GM12878 (cell line): ENCODE measurements around the gene TMEM151A. TPM values are rescaled to one million over a fixed set of nuclear protein-coding genes. Genes with fewer than 3 reads are reported as not detected.
A peak's percentile ranks its signal among the peaks of the same experiment; 100 is the strongest.

Experiments
- ATAC-seq: fragments of 200-7000 bp; cut with Tn5 transposase; 3 replicates; pipeline ENCODE4 v1.9.1; 2020; ENCODE audit warnings: mild to moderate bottlenecking, moderate library complexity
- BruUV-seq: library from RNA; stranded (reverse); fragments of 400-500 nt; replicated peaks from 2 replicates; lab custom pipeline; 2021; lab: Mats Ljungman, UMichigan
- CTCF ChIA-PET: fragments of 300-600 bp; sonication (Branson Sonifier 250); formaldehyde crosslinking; extraction: SDS; loops from one replicate; lab custom pipeline; 2021; ENCODE audit warnings: inconsistent platforms; lab: Yijun Ruan, JAX
- POLR2A ChIA-PET: fragments of 350-600 bp; formaldehyde crosslinking; extraction: SDS; loops from one replicate; lab custom pipeline; 2021; ENCODE audit warnings: inconsistent platforms; lab: Charles Lee
- RAD21 ChIA-PET: fragments of 300-600 bp; sonication (Branson Sonifier 250); formaldehyde crosslinking; loops from one replicate; lab custom pipeline; 2023; ENCODE audit warnings: antibody characterized with exemption; ENCODE audit not compliant: unreplicated experiment; lab: Charles Lee
- SMC1A ChIA-PET: fragments of 300-600 bp; sonication (Branson Sonifier 250); formaldehyde crosslinking; loops from one replicate; lab custom pipeline; 2023; ENCODE audit not compliant: unreplicated experiment, uncharacterized antibody; lab: Charles Lee
- DNase-seq: peaks from one replicate; pipeline ENCODE4 v3.0.0-alpha.2; 2011; ENCODE audit warnings: low read depth, low spot score
- FAIRE-seq: peaks from 3 replicates; lab custom pipeline; 2011; peaks lifted over from hg19 to GRCh38; lab: Jason Lieb, UNC
- H2AFZ ChIP-seq: 2 replicates; pipeline ENCODE4 v1.6.0; 2011; ENCODE audit warnings: low read depth, low read length, control low read depth; ENCODE audit not compliant: control insufficient read depth
- H3K27ac ChIP-seq: 2 replicates; pipeline ENCODE4 v1.5.1; 2011; ENCODE audit warnings: control low read depth; ENCODE audit not compliant: control insufficient read depth, insufficient read depth
- H3K27me3 ChIP-seq, 2 experiments: replicated peaks in 1 of 2; 2 replicates each; pipeline versions ENCODE4 v1.6.0 to v1.6.1; 2011; ENCODE audit warnings: low read length in 1 of 2; ENCODE audit not compliant: control insufficient read depth in 2 of 2, insufficient read depth in 2 of 2
- H3K36me3 ChIP-seq, 2 experiments: 2 replicates each; pipeline ENCODE4 v1.5.1; 2011; ENCODE audit warnings: low read length in 1 of 2; ENCODE audit not compliant: control insufficient read depth in 2 of 2, insufficient read depth in 2 of 2
- H3K4me1 ChIP-seq: 2 replicates; pipeline ENCODE4 v1.6.1; 2011; ENCODE audit warnings: mild to moderate bottlenecking, low read length, moderate library complexity, mixed read lengths; ENCODE audit not compliant: control insufficient read depth, insufficient read depth
- H3K4me2 ChIP-seq: 2 replicates; pipeline ENCODE4 v1.6.0; 2011; ENCODE audit warnings: control low read depth; ENCODE audit not compliant: control insufficient read depth, insufficient read depth
- H3K4me3 ChIP-seq: fragments of 200-600 bp; sonication (generic); 2 replicates; pipeline ENCODE4 v1.5.1; 2016
- H3K79me2 ChIP-seq: 2 replicates; pipeline ENCODE4 v1.6.0; 2011; ENCODE audit warnings: low read length; ENCODE audit not compliant: control insufficient read depth, insufficient read depth
- H3K9ac ChIP-seq: 2 replicates; pipeline ENCODE4 v1.8.0; 2011; ENCODE audit warnings: low read length, control low read depth, mixed read lengths; ENCODE audit not compliant: control insufficient read depth, insufficient read depth
- H3K9me3 ChIP-seq: replicated peaks from 3 replicates; pipeline ENCODE4 v1.5.1; 2011; ENCODE audit warnings: mild to moderate bottlenecking, low read length; ENCODE audit not compliant: control insufficient read depth, insufficient read depth
- H4K20me1 ChIP-seq: 2 replicates; pipeline ENCODE4 v1.6.0; 2011; ENCODE audit not compliant: control insufficient read depth, insufficient read depth
- HDGF ChIP-seq: fragments of 450-650 bp; IDR thresholded peaks from 2 replicates; pipeline ENCODE4 v1.6.1; 2016; ENCODE audit warnings: antibody characterized with exemption
- NR2F1 ChIP-seq: fragments of 450-650 bp; conservative IDR thresholded peaks from 2 replicates; pipeline ENCODE4 v1.6.1; 2017; ENCODE audit warnings: mild to moderate bottlenecking
- ZZZ3 ChIP-seq: IDR thresholded peaks from 2 replicates; pipeline ENCODE4 v1.6.1; 2011; ENCODE audit warnings: low read depth; ENCODE audit not compliant: control insufficient read depth, insufficient read length
- WGBS: methylation state at CpG from one replicate; pipeline ENCODE4 v1.1.6; 2016; ENCODE audit warnings: low lambda C conversion rate; ENCODE audit not compliant: insufficient replicate concordance, insufficient coverage; ENCODE audit errors: missing lambda C conversion rate; 5-methylcytosine and 5-hydroxymethylcytosine counted together
- in situ Hi-C: fragments of 300-500 bp; cut with MboI; formaldehyde crosslinking; loops from 9 replicates; pipeline ENCODE4 v1.14.3; 2018; ENCODE audit warnings: mixed read lengths
- intact Hi-C: fragments of 100-400 bp; cut with micrococcal nuclease; formaldehyde crosslinking; loops from one replicate; pipeline ENCODE4 v1.14.2; 2022; ENCODE audit not compliant: unreplicated experiment
- polyA plus RNA-seq, 11 experiments: library from polyadenylated mRNA; depleted of rRNA in 4 of 11; unstranded in 6 of 11; stranded (reverse) in 5 of 11; fragments of >200 nt; fragmentation: Nextera tagmentation in 4 of 11; fragmentation: Illumina TruSeq in 1 of 11; extraction: Ambion mirVana in 4 of 11; extraction: Trizol in 1 of 11; gene quantifications; 1 replicate in 1 of 11; 2 replicates in 10 of 11; pipeline versions ENCODE4 v1.2.1 to v1.2.3, GENCODE V29; 2011 to 2016; ENCODE audit warnings: inconsistent platforms in 2 of 11, missing spikeins in 2 of 11, low read depth in 1 of 11
- total RNA-seq, 4 experiments: library from RNA; depleted of rRNA in 3 of 4; stranded (reverse); fragments of >200 nt in 3 of 4; fragmentation: Illumina TruSeq in 1 of 4; extraction: Trizol in 1 of 4; gene quantifications; 2 replicates each; pipeline versions ENCODE4 v1.2.1 to v1.2.3, GENCODE V29; 2013 to 2021
- TF ChIP-seq, protein P1 (sequence below): fragments of 450-650 bp; IDR thresholded peaks from 2 replicates; pipeline ENCODE4 v1.6.1; 2018; ENCODE audit warnings: borderline replicate concordance, mild to moderate bottlenecking; ENCODE audit not compliant: partially characterized antibody

Gene TMEM151A
- total and polyA plus RNA-seq, 10 of the 15 experiments (the other 5 are each of a cell fraction or from before 2014, with no cell fraction given), result not detected

DNA sequence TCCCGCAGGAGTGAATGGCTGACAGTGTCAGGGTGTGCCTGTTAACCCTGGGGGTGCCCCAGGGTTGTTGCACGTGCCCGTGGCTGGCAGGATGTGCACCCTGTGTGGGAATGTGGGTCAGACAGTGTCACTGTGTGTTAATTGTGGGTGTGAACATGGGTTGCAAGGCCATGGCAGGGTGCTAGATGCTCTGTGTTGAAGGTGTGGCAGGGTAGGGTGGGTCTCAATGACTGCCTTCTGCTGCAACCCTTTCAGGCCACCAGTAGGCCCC is 36.3 kb downstream of the TMEM151A start:
- ChIA-PET POLR2A (no interaction called here), RAD21 (no interaction called here), SMC1A (no interaction called here), CTCF (no interaction called here)
- FAIRE-seq, result no peak
- in situ Hi-C loops (no loop called here), intact Hi-C loops (loop anchor here (1.0 to 2.0 kb wide), 2 partner anchors 16 to 105 kb away; no protein-coding TSS in a partner anchor)
- no peaks in the 10 kb centered on the region for H3K9me3 ChIP-seq
- H3K4me1 ChIP-seq, result peaks cover 10% of the 10 kb centered on the region; the same call in 1 of the 2 replicates
- WGBS, result 70% methylated on average over 3 of the region's 3 CpGs
- no peak overlapping the region for H3K27ac ChIP-seq
- peak; percentile 48 for ATAC-seq
- no peak overlapping the region for H3K4me3 ChIP-seq
- H3K79me2 ChIP-seq, result no peaks in the 10 kb centered on the region
- H2AFZ ChIP-seq, result peak overlapping the region; percentile 61; the same call in 1 of the 2 replicates
- peak; percentile 30; the same call in 1 of the 2 replicates for TF ChIP-seq HDGF
- 0 out of 2 replicates have a peak, but pooled peaks have one; percentile 16 for TF ChIP-seq NR2F1
- TF ChIP-seq, protein P1, sequence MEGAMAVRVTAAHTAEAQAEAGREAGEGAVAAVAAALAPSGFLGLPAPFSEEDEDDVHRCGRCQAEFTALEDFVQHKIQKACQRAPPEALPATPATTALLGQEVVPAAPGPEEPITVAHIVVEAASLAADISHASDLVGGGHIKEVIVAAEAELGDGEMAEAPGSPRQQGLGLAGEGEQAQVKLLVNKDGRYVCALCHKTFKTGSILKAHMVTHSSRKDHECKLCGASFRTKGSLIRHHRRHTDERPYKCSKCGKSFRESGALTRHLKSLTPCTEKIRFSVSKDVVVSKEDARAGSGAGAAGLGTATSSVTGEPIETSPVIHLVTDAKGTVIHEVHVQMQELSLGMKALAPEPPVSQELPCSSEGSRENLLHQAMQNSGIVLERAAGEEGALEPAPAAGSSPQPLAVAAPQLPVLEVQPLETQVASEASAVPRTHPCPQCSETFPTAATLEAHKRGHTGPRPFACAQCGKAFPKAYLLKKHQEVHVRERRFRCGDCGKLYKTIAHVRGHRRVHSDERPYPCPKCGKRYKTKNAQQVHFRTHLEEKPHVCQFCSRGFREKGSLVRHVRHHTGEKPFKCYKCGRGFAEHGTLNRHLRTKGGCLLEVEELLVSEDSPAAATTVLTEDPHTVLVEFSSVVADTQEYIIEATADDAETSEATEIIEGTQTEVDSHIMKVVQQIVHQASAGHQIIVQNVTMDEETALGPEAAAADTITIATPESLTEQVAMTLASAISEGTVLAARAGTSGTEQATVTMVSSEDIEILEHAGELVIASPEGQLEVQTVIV, result no peak
- no peak for TF ChIP-seq ZZZ3
- no peak for DNase-seq
- no peaks in the 10 kb centered on the region for H3K36me3 ChIP-seq
- H3K27me3 ChIP-seq, result no peaks in the 10 kb centered on the region; a peak in 1 of 4 replicates
- no peak overlapping the region for H3K9ac ChIP-seq
- no peak overlapping the region for H3K4me2 ChIP-seq
- no TSS peak for BruUV-seq
- H4K20me1 ChIP-seq, result no peaks in the 10 kb centered on the region
